ENCODE data around the gene BRINP1.

Gene BRINP1

DNA sequence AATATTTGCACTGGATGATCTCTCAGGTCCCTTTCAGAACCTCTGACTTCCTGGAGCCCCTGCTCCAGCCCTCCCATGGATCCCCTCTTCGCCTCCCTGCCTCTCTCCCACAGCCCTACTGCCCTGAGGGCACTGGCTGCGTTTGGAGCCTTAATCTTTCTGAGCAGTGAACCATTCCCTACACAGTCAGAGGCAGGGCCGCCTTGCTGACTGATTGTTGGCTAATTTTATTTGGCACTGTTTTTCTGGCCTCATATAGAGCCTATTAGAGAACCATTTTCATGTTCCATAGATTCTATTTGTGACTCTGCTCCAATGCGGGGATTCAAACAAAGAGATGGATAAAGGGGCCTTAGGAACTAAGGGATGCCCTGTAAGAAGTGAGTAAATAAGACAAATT, 91.1 kb downstream of the BRINP1 start:
- DNase-seq (ENCODE audit: low spot score): no peak

DNA sequence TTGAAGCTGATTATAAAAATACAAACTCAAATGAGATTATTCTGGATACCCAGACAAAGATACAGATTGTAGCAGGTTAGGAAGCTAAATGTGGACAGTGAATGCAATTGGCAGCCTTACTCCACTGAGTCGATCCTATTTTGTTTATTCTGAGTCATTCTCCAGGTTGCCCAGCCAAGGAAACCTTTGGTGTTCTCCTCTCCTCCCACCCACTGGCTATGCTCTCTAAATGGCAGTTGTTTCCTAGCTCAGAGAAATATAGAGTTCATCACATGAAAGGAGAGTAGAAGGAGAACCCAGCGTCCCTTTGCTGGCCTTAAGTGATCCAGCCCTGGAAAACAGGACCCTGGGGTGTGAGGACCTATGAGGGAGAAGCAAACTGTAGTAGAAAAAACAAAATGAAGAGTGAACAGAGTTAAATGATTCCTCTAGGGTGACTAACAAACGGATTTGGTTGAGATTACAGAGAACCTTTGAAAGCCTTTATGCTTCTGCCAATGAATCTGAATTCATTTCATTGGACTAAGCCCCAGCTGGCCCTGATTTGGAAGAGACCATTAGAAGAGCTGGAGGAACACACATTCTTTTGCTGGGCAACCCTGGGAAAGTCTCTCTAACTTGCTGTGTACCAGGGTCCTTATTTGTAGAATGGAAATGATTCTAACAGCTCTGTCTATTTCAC, 95.1 kb downstream of the BRINP1 start:
- DNase-seq (ENCODE audit: low spot score): peak; percentile 72

DNA sequence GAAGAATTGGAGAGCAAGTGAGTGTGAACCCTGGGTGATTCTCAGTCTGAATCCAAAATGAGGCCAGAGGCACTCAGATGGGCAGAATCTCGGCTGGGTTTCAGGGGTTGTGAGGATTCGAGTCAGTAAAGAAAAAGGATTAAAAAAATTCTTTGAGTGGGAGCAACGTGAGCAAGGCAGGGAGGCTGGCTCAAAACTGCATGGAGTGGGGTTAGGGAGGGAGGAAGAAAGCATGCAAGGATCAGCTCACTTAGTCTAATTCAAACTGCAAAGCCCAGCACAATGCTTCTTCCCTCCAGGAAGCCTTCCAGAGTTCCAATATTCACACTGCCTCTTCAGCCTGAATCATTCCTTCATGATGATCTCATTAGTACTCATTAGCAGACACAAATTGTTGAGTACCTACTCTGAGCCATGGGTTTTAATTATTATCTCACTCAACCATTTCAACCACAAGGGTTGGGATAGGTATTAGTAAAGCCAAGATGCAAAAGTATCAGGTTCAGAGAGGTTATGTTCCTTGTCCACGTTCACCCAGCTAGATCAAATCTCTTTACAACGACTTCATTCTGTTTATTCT, 95.8 kb downstream of the BRINP1 start:
- peak; percentile 33 for DNase-seq (ENCODE audit: low spot score)

DNA sequence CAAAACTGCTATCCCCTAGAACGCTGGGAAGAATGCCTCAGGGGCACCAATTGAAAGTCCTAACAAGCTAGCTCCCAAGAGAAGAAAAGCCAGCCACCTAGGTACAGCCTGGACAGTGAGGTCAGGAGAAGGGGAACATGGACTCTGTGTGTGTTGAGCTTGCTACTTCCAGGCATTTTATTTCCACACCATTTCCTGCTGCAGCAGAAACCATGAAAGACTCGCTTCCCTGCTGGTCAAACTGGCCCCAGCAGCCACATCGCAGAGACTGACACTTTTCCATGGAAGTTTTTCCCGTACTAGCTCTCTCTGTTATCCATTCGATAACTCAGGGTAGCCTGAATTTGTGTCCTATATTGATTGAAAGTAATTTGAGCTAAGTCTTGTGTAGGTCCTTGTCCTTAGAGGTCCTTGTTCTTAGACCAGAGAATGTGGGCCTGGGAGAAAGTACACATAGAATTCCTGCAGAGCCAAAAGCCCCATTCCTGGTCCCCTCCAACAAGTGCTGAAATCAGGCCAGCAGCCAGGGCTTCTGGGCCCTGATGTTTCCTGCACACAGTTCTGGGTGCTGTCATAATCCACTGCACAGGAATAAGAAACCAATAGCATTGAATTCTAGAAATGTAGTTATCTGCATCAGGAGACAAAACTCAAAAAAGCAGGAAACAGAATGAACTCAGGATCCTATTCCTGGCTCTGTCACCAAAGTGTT, 96.6 kb downstream of the BRINP1 start:
- DNase-seq (ENCODE audit: low spot score): peak; percentile 44

DNA sequence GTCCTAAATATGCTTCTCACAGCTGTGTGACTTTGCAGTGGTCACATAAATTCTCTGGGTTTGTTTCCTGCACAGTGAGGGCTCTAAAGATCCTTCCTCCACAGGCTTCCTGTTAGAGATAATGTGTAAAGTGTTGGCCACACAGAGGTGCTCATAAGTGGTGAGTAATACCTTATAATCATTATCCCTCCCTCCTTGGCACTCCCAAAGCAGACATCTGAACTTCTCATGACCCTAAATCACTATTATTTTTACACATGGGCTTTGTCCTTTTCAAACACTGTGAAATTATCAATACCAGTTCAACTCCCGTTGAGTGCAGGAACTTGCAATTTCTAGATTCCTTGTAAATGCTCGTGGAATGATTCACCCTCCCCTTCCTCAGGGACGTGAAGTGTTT, 100.2 kb downstream of the BRINP1 start:
- DNase-seq (ENCODE audit: low spot score): no peak

DNA sequence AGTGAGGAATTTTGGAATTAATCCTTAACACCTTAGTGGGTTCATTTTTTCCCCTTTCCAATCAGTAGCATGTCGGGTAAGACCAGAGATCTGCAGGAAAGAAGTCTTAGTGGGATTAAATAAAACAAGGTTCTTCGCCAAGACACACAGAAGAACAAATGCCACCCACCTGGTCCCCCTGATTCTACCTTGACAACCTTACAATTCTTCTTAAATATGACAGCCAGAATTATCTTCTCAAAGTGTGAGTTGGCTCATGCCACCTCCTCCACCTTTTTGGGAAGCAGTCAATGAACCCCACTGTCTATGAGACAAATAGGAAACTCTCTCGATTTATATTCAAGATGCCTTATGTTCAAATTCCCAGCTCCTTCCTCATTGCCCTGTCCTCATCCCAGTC, 105.1 kb downstream of the BRINP1 start:
- no peak for DNase-seq (ENCODE audit: low spot score)

DNA sequence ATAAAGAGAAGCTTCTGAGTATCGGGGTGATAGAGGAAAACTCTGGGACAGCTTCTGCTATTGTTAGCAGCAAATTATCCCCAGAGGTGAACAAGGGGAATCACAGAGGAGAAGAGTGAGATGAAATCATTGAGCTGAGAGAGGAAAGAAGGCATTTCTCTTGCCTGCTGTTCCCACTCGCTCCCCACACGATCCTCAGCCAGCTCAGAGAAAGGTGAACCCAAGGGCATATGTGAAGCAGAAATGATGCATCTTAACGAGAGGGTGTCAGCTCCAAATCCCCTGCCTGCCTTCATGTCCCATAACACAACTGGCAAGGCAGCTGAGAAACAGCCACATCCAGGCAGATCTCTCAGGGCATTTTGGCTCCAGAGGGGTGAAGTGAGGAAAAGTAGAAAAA, 111.6 kb downstream of the BRINP1 start:
- no peak for DNase-seq (ENCODE audit: low spot score)

DNA sequence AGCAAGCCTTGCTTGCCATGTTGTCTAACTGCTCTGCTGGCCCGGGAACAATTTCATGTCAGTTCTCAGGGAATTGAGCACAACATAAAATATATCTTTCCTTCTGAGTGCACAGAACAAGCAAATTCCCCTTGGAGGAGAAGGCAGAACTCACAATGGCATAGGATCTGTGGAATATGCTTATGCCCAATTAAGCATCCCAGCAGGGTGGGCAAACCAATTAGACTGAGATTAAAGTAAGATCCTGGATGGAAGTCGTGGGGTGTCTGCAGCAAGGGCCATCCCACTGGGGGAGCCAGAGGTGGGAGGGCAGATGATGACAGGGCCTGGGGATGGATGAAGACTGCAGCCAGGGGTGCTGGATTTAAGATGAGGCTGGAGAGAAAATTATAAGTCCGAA, 114.1 kb downstream of the BRINP1 start:
- no peak for DNase-seq (ENCODE audit: low spot score)

DNA sequence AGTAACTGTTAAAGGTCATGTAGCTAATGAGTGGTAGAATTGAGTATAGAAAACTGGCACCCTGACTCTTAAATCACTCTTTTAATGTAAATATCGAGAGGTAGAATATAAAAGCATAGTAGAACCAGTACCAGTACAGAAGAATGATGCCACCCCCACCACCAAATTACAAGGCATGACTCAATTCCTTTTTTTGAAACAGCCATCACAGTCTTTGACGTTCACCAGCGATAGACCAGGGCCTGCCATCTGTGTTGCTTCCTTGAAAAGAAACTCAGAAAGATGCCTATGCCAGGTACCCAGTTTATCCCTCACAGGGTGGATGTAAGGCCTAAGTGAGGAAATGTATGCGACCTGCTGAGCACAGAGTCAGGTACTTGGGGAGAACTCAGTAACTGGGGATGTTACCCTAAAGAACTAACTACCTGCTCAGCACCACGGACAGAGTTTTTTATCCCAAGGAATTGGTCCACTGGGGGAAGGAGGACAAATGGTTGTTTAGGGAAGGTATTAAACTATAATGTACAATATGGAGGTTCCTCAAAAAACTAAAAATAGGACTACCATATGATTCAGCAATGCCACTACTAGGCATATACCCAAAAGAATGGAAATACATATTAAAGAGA, 116.5 kb downstream of the BRINP1 start:
- peak; percentile 21 for DNase-seq (ENCODE audit: low spot score)

DNA sequence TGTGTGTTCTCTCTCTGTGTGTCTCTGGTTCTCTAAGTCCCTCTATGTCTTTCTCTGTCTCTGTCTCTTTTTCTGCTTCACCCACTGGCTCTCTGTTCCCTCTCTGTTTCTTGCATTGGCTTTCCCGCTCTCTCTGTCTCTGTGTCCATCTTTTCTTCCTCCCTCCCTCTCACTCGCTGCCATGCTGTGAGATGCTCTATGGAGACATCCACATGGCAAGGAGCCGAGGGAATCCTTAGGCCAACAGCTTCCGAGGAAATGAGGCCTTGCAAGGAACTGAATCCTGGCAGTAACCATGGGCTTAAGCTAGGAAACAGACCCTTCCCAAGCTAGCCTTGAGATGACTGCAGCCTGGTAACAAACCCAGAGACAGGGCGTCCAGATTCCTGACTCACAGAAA, 117.3 kb downstream of the BRINP1 start:
- DNase-seq (ENCODE audit: low spot score): peak; percentile 62

DNA sequence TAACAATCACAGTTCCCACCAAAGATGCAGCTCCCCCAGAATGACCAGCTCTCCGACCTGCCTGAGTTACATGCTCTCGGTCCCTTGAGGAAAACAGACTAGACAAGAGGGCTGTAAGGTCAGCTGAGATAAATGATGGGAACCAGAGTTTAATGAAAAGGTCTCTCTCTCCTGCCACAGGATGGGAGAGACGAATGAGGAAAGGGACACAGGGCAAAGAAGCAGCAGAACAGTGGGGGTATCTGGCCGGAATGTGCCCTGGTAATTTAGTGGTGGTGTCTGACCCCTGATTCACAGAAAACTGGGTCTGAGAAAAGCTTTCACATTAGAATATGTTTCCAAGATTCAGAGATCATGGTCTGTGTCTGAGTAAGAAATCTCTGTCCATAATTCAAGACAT, 118.5 kb downstream of the BRINP1 start:
- DNase-seq (ENCODE audit: low spot score): no peak

DNA sequence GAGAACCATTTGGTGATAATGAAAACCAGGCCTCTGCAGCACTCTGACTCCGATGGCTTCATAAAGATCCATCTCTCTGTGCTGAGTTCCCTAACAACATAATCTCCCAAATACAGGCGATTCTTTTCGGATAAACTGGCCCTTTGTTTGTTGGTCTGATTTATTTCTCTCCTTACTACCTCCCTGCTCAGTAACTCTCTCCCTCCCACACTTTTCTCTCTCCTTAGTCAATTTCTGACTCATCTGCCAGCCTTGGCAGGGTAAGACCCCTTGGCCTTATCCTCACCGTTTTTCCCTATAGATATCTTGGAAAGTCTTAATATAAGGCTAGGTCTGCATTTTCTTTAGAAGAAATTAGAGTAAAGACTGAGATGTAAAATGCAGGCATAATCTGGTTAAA, 128.7 kb downstream of the BRINP1 start:
- DNase-seq (ENCODE audit: low spot score): no peak

DNA sequence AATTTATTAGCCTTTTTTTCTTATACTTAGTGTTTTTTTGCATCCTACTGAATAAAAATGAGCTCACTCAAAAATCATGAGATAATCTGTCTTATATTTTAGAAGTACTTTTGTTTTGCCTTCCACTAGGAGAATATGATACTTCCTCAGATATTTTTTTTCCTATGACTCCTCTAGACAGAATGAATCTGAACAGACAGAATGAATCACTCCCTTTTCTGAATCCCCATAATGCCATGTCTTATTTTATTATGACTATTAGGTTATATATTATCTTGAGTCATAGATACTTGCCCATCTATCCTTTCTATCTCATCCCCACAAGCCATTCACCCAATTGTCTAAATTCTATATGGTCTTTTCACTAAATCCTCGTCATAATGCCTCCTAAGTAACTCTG, 134.6 kb downstream of the BRINP1 start:
- no peak for DNase-seq (ENCODE audit: low spot score)

DNA sequence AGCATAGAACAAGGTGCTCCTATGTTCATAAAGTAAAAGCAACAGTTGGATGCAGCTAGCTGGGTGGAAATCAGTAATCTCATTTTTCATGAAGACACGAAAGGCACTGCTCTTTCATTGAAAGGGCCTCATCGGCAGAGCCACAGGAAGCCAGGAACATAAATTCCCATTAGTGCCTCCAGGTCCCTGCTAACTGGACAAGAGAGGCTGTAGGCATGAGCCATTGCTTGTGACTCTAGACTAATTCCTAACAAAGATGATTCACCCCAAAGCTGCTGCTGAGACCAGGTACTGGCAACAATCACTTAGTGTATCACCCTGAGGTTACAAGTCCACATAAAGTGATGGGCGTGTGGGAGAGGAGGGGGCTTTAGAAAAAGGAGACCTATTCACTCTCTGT, 141.8 kb downstream of the BRINP1 start:
- DNase-seq (ENCODE audit: low spot score): no peak

DNA sequence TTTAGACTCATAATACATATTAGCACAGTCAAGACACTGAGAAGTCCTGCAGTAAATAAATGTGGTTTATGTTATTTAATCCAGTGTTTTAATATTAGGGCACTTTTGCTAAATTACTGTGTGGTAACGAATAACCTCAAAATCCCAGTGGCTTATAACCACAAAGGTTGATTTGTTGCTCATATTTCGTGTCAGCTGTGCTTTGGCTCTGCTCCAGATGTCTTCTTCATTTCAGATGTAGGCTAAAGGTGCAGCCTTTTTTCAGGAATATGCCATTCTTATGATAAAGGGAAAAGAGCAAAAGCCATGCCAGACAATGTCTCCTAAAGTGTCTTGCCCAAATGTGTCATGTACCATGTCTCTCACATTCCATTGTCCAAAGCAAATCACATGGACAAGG, 144.8 kb downstream of the BRINP1 start:
- peak; percentile 38 for DNase-seq (ENCODE audit: low spot score)

DNA sequence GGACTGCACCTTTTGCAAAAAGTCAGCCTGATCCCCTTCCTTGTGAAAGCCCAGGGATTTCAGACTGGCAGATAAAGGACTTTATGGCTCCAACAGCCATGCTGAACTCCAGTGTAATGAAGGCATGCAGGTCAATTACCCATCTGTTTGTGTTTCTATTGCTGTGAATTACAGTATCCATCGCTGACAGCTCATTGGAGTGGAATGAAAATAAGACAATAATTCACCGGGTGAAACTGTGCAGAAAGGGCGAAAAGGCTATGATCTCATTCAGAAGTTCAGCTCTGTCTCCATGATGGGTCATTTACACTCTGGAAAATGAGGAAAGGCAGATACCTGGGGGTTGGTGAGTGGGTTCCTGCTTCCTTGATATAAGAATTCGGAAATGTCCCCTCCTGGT, 148.0 kb downstream of the BRINP1 start:
- peak; percentile 72 for DNase-seq (ENCODE audit: low spot score)

DNA sequence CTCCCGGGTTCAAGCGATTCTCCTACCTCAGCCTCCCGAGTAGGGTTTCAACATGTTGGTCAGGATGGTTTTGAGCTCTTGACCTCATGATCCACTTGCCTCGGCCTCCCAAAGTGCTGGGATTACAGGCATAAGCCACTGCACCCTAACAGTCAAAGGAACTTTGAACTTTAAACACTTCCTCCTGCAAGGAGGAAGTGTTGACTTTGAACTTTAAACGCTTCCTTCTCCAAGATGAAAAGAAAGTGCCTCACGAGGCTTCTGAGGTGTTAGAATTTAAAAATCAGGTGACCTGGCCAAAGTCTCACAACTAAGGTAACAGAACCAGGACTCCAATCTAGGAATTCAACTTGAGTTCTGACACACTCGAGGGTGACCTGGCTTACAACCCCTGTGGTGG, 150.9 kb downstream of the BRINP1 start:
- DNase-seq (ENCODE audit: low spot score): no peak

DNA sequence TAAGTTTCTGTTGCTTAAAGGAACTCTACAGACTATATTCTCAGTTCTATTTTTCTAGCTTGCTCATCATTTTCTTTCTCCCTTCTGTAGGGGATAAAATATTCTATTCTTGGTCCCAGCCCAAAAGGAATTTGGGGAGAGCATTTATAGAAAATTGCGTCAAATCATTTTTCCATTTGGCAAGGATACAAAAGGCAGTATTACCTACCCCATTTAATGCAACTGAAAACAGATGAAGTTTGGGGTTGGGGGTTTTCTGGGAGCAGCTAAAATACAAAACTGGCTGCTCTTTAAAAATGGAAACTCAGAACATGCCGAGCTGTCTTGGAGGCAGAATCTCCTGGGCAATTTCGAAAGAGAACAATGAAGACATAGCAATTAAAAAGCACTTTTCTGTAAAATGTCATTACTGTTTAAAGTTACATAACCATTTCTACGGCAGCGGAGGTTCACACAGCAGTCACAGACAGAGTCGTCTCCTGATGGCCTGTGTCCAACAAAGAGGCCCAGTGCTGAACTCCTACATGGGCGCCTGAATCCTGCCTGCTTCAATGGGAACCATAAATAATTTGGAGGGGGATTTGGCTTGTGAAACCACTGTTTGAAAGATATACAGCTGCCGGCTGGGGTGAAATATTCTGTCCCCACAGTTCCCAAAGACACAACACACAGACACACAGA, 152.4 kb downstream of the BRINP1 start:
- DNase-seq (ENCODE audit: low spot score): peak; percentile 83

DNA sequence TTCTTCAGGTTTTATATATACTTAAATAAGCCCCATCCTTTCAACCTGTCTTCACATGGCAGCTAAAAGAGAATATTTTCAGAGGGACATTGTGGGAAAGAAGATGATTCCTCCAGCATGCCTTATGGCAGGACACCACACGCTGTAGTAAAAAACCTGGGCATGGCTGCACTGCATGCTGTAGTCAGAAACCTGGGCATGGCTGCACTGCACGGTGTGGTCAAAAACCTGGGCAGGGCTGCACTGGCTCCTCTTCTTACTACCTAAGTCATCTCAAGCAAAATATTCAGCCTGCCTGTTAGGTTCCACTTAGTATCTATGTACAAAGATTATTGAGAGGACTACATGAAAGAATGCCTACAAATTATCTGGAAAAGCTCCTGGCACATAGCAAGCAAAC, 153.6 kb downstream of the BRINP1 start:
- peak; percentile 69 for DNase-seq (ENCODE audit: low spot score)

DNA sequence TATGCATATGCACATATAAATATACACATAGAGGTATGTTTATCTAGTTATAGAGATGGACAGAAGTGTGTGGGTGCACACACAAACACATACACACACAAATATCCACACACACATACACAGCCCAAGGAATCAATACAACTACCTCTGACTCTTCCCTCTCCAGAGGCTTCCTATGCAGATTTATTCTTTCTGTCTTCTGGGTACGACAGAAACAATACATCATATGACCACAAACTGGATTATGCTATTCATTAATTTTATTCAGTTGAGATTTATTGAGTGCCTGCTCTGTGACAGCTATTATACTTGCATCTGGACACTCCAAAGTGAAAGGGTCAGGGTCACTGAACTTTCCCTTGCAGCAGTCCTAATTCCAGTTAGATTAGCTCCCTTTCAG, 155.8 kb downstream of the BRINP1 start:
- DNase-seq (ENCODE audit: low spot score): no peak

DNA sequence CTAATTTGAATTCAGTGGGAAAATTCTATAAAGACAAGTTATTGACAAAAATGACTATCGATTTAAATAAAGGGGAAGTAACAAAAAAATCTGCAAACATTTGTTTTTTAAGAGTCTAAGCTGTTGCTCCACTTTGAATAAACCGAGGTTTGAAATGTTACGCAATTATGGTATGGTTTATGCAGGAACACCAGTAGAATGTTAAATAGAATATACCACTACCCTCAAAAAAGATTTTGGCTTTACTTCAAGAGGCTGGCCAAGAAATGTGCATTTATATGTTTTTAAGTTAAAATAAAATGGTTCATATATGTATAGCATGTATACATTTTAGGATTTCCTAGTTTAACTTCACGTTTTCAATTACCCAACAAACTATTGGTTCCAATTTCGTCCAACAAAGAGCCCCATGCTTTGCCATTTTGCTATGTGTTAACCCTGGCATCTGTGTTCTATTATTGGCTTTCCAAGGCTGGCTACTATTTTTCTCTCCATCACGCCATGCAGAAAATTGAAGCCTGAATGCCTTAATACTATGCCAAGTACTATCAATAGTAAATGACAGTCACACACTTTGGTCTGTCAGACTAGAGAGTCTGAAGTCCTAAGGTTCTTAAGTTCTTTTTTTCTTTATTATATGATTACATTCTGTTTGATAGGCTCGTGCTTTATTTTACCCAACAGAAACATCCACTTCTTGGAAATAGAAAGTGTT, 171.2 kb downstream of the BRINP1 start:
- no peak for DNase-seq (ENCODE audit: low spot score)

DNA sequence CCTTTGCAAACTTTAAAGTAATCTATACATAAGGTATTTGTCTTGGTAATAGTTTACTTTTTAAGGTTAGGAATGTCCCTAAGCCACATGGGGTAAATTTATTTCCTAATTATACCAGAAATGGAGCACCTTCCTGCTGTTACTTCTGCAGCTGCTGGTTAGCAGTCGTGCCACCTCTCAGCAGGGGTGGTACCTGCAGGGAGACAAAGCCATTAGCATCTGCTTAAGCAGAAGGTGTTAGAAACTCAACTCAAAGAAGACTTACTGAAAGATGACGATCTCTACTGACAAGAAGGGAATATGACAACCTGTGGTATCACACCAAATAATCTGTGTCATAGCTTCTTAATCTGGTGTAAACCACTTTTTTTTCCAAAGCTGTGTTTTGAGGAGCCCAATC, 173.7 kb downstream of the BRINP1 start:
- DNase-seq (ENCODE audit: low spot score): no peak

Data from cerebellar cortex (tissue), 1 donor.